Esophagus muscularis mucosa (tissue), 4 donors: ENCODE results near the gene SLC26A1. TPM values are rescaled to one million over a fixed set of nuclear protein-coding genes. Genes with fewer than 3 reads are reported as not detected.

ENCODE experiments used
- DNase-seq: peaks from one replicate; pipeline ENCODE4 v3.0.0-alpha.2; 2017; ENCODE audit errors: extremely low spot score
- H3K27ac ChIP-seq, 4 donors: fragments of 200-600 bp; sonication (generic); replicated peaks in 1 of 4; 1 replicate in 3 of 4; 2 replicates in 1 of 4; pipeline ENCODE4 v1.5.1; 2016 to 2019; ENCODE audit warnings: mild to moderate bottlenecking in 1 of 4
- H3K27me3 ChIP-seq, 4 donors: fragments of 200-600 bp; sonication (generic); one replicate each; pipeline versions ENCODE4 v1.5.1 to v1.6.0; 2016 to 2019
- H3K36me3 ChIP-seq, 4 donors: fragments of 200-600 bp; sonication (generic); one replicate each; pipeline ENCODE4 v1.5.1; 2016 to 2019
- H3K4me1 ChIP-seq, 4 donors: fragments of 200-600 bp; sonication (generic); one replicate each; pipeline ENCODE4 v1.5.1; 2016 to 2019
- H3K4me3 ChIP-seq, 4 donors: fragments of 200-600 bp; sonication (generic); 1 replicate in 2 of 4; 2 replicates in 2 of 4; pipeline ENCODE4 v1.5.1; 2016 to 2019; ENCODE audit warnings: mild to moderate bottlenecking in 4 of 4, moderate library complexity in 1 of 4
- H3K9me3 ChIP-seq, 4 donors: fragments of 200-600 bp; sonication (generic); 1 replicate in 3 of 4; 2 replicates in 1 of 4; pipeline ENCODE4 v1.5.1; 2016 to 2019
- CTCF ChIP-seq, 3 experiments: fragments of 200-600 bp in 2 of 3; fragments of 450-650 bp in 1 of 3; sonication (generic) in 2 of 3; IDR thresholded peaks; one replicate each; pipeline ENCODE4 v1.5.1; 2017 to 2019; ENCODE audit warnings: antibody characterized with exemption in 3 of 3, mild to moderate bottlenecking in 2 of 3, moderate library complexity in 1 of 3
- EP300 ChIP-seq: sonication (generic); formaldehyde crosslinking; IDR thresholded peaks from one replicate; pipeline ENCODE4 v1.6.1; 2017; ENCODE audit warnings: antibody characterized with exemption
- POLR2A ChIP-seq: fragments of 450-650 bp; IDR thresholded peaks from one replicate; pipeline ENCODE4 v1.6.1; 2017; ENCODE audit warnings: antibody characterized with exemption, moderate library complexity, mild to moderate bottlenecking, low read depth
- POLR2AphosphoS5 ChIP-seq, 2 donors: sonication (generic); formaldehyde crosslinking; IDR thresholded peaks; one replicate each; pipeline ENCODE4 v1.6.1; 2017; ENCODE audit warnings: antibody characterized with exemption in 2 of 2
- WGBS: methylation state at CpG from one replicate; pipeline ENCODE4 v1.1.5; 2018; 5-methylcytosine and 5-hydroxymethylcytosine counted together
- intact Hi-C: fragments of 100-400 bp; cut with DNase I; formaldehyde crosslinking; loops from one replicate; pipeline ENCODE4 v1.15.1; 2023
- total RNA-seq, 4 donors: library from RNA; depleted of rRNA; stranded (reverse); fragments of >200 nt; gene quantifications; one replicate each; pipeline versions ENCODE4 v1.1.0 to v1.2.1, GENCODE V29; 2016

The SLC26A1 gene
- total RNA-seq, 4 donors from 2014 or later = 0.06 TPM; not detected in 3

- intact Hi-C loops = no loop called here
- H3K9me3 ChIP-seq = no peaks in the 10 kb centered on the region
- H3K4me1 ChIP-seq = peaks cover 0 to 15% (median 14%) of the 10 kb centered on the region in 4 donors
- TF ChIP-seq CTCF (IDR thresholded peaks at IDR 0.05) (no peak), POLR2AphosphoS5 (IDR thresholded peaks at IDR 0.05) (no peak), POLR2A (no peak), EP300 (no peak)
- no peak overlapping the region for H3K27ac ChIP-seq
- H3K36me3 ChIP-seq = peaks cover 0 to 16% (median 12%) of the 10 kb centered on the region in 4 donors
- no peak for DNase-seq
- H3K27me3 ChIP-seq = peaks cover 0 to 59% (median 3%) of the 10 kb centered on the region in 4 donors
- no peak overlapping the region for H3K4me3 ChIP-seq
- WGBS = 80% methylated on average over 8 of the region's 17 CpGs
Measured at GRCh38 chr4:1029529-1029928, 36.3 kb upstream of the SLC26A1 start.

GRCh38 chr4:1028574-1029220 is 35.5 kb upstream of the SLC26A1 start:
- peaks cover 0 to 25% (median 16%) of the 10 kb centered on the region in 4 donors for H3K36me3 ChIP-seq

GRCh38 chr4:1027915-1028238 is 34.7 kb upstream of the SLC26A1 start:
- Histone ChIP-seq H3K4me3 (no peak overlapping the region), H3K27me3 (peaks cover 0 to 49% (median 3%) of the 10 kb centered on the region in 4 donors), H3K27ac (no peak overlapping the region), H3K36me3 (peaks cover 0 to 33% (median 17%) of the 10 kb centered on the region in 4 donors), H3K9me3 (no peaks in the 10 kb centered on the region), H3K4me1 (no peaks in the 10 kb centered on the region)
- no CpG with 5 or more reads among the region's 9 CpGs for WGBS
- no peak for TF ChIP-seq EP300
- TF ChIP-seq CTCF (IDR thresholded peaks at IDR 0.05) = no peak
- no peak for TF ChIP-seq POLR2A
- TF ChIP-seq POLR2AphosphoS5 (IDR thresholded peaks at IDR 0.05) = no peak
- intact Hi-C loops = no loop called here
- no peak for DNase-seq

More at GRCh38 chr4:1028574-1029220, 35.5 kb upstream of the SLC26A1 start:
- no peak overlapping the region for H3K4me3 ChIP-seq
- 76% methylated on average over 20 of the region's 36 CpGs for WGBS
- H3K9me3 ChIP-seq = no peaks in the 10 kb centered on the region
- DNase-seq = no peak
- peaks cover 0 to 57% (median 3%) of the 10 kb centered on the region in 4 donors for H3K27me3 ChIP-seq
- no peak overlapping the region for H3K27ac ChIP-seq
- H3K4me1 ChIP-seq = peaks cover 0 to 7% (median 6%) of the 10 kb centered on the region in 4 donors
- no peak for TF ChIP-seq POLR2A
- intact Hi-C loops = no loop called here

GRCh38 chr4:1027219-1027914 is 34.2 kb upstream of the SLC26A1 start:
- no peaks in the 10 kb centered on the region for H3K9me3 ChIP-seq
- H3K4me3 ChIP-seq = no peak overlapping the region
- no peak for DNase-seq
- intact Hi-C loops = no loop called here
- H3K27ac ChIP-seq = no peak overlapping the region
- no peaks in the 10 kb centered on the region for H3K4me1 ChIP-seq
- TF ChIP-seq CTCF (IDR thresholded peaks at IDR 0.05) (no peak), EP300 (no peak), POLR2A (no peak), POLR2AphosphoS5 (IDR thresholded peaks at IDR 0.05) (no peak)
- WGBS = 80% methylated on average over 16 of the region's 26 CpGs
- peaks cover 0 to 36% (median 17%) of the 10 kb centered on the region in 4 donors for H3K36me3 ChIP-seq
- H3K27me3 ChIP-seq = peaks cover 0 to 44% (median 3%) of the 10 kb centered on the region in 4 donors

- intact Hi-C loops = no loop called here
- Histone ChIP-seq H3K27me3 (peaks cover 0 to 31% (median 3%) of the 10 kb centered on the region in 4 donors), H3K4me1 (no peaks in the 10 kb centered on the region), H3K36me3 (peaks cover 0 to 42% (median 17%) of the 10 kb centered on the region in 4 donors), H3K9me3 (no peaks in the 10 kb centered on the region), H3K4me3 (no peak overlapping the region), H3K27ac (no peak overlapping the region)
- no peak for DNase-seq
- TF ChIP-seq POLR2AphosphoS5 (IDR thresholded peaks at IDR 0.05) (no peak), POLR2A (no peak), CTCF (IDR thresholded peaks at IDR 0.05) (no peak), EP300 (no peak)
- 62% methylated on average over 12 of the region's 17 CpGs for WGBS
Measured at GRCh38 chr4:1026115-1026514, 32.9 kb upstream of the SLC26A1 start.
